Pancreas (tissue), 10 donors: Measurements from ENCODE around the gene ZC3H12A. TPM values are rescaled to one million over a fixed set of nuclear protein-coding genes. Genes with fewer than 3 reads are reported as not detected.

ENCODE experiments used
- ATAC-seq, 4 donors: fragments of 200-7000 bp; cut with Tn5 transposase; one replicate each; pipeline versions ENCODE4 v1.8.0 to v1.9.1; 2020; ENCODE audit warnings: mild to moderate bottlenecking in 4 of 4, moderate library complexity in 4 of 4
- DNase-seq, 6 donors: peaks; one replicate each; pipeline ENCODE4 v3.0.0-alpha.2; 2020
- FAIRE-seq: peaks from 2 replicates; lab custom pipeline; 2012; peaks lifted over from hg19 to GRCh38; lab: Jason Lieb, UNC
- H3K27ac ChIP-seq, 4 donors: fragments of 200-600 bp; sonication (generic); 1 replicate in 3 of 4; 2 replicates in 1 of 4; pipeline versions ENCODE4 v1.5.0 to v1.8.0; 2020
- H3K27me3 ChIP-seq, 4 donors: fragments of 200-600 bp; one replicate each; pipeline ENCODE4 v1.8.0; 2021
- H3K36me3 ChIP-seq, 3 donors: fragments of 200-600 bp; sonication (generic) in 1 of 3; one replicate each; pipeline versions ENCODE4 v1.5.0 to v1.8.0; 2020 to 2021
- H3K4me1 ChIP-seq, 3 donors: fragments of 200-600 bp; one replicate each; pipeline ENCODE4 v1.8.0; 2021
- H3K4me3 ChIP-seq, 4 donors: fragments of 200-600 bp; sonication (generic) in 2 of 4; one replicate each; pipeline versions ENCODE4 v1.5.0 to v1.8.0; 2020 to 2021
- H3K9me3 ChIP-seq, 4 donors: fragments of 200-600 bp; one replicate each; pipeline ENCODE4 v1.8.0; 2021
- WGBS, 2 donors: extraction: QIAGEN DNeasy Blood & Tissue Kit; methylation state at CpG; one replicate each; pipeline ENCODE4 v1.1.7; 2013; 5-methylcytosine and 5-hydroxymethylcytosine counted together
- intact Hi-C, 3 donors: fragments of 100-400 bp; cut with DNase I; formaldehyde crosslinking; loops; one replicate each; pipeline versions ENCODE4 v1.11.1 to v1.14.2; 2022
- polyA plus RNA-seq, 2 donors: library from polyadenylated mRNA; stranded (reverse); fragments of 200-250 nt; gene quantifications; one replicate each; pipeline ENCODE4 v1.2.3, GENCODE V29; 2013
- total RNA-seq, 6 donors: library from RNA; stranded (reverse); fragmentation: NEBNext Ultra II Directional in 4 of 6; extraction: Animal tissue kit (Norgen Biotek cat#: 25700) in 4 of 6; gene quantifications; one replicate each; pipeline versions ENCODE4 v1.2.1 to v1.2.4, GENCODE V29; 2021 to 2023
- TF ChIP-seq, protein P1 (sequence below), 4 donors: fragments of 200-600 bp; sonication (generic) in 3 of 4; IDR thresholded peaks; one replicate each; pipeline versions ENCODE4 v1.5.0 to v1.8.0; 2021; ENCODE audit warnings: antibody characterized with exemption in 4 of 4
- donor health status: healthy with polysubstance abuse.
- donor health status: DM: no; HTN: no; CAD: no; lungs with moderate emphysema.
- donor health status: DM: no; HTN: no; CAD: no.
- donor health status: control.
- donor health status: control.
- donor health status: Bipolar disorder and iron deficiency.
- donor health status: DM: yes; HTN: yes; CAD: no.
- donor health status: DM: no; HTN: no; CAD: no.
- donor health status: DM: no; HTN: no; CAD: no.
- donor health status: DM: yes; HTN: yes; CAD: no.

Gene ZC3H12A
- total and polyA plus RNA-seq, 8 donors = 4.1 to 13.1 (median 9.9) TPM

DNA sequence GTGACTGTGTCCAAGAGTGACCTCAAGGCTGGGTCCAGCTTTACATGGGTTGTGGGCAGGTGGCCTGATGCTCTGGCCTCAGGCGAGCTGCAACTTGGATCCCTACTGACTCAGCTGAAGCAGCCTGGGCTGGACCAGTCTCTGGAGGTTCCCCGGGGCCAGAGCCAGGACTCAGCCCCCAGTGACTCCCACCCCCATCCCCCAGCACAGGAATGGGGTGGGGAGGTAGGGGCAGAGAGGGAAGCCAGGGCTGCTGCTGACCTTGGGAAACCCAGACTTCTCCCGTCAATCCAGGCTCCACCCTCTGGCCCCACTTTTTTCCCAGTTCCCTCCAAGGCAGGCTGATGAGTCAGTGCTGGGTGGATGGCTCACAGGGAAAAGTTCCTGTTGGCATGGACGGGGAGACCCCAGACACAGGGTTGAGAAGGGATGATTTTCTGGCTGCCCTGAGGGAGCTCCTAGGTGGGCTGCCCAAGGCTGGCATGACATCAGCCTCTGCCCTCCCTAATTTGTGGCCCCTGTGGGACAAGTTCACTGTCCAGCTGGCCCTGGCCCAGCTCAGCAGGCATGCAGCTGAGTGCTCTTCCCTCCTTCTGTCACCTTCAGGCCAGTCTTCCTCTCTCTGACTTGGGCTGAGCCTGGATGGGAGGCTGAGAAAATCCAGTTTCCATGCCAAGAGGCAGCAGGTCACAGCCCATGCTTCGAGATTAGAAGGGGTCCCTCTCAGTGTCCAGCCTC lies 2.2 kb downstream of the ZC3H12A start:
- Histone ChIP-seq H3K9me3 (no peaks in the 10 kb centered on the region), H3K27ac (peak overlapping the region; percentile 93 to 97 (median 95)), H3K4me1 (peaks cover 37 to 46% (median 40%) of the 10 kb centered on the region in 3 donors), H3K27me3 (no peaks in the 10 kb centered on the region), H3K4me3 (peak overlapping the region; percentile 68 to 83 (median 78)), H3K36me3 (peaks cover 9 to 19% (median 10%) of the 10 kb centered on the region in 3 donors)
- intact Hi-C loops = no loop called here
- ATAC-seq = peak; percentile 20 to 45 (median 26)
- 6 to 10% methylated on average over 5 of the region's 5 CpGs for WGBS, 2 donors
- DNase-seq = peak; percentile 72 to 80 (median 76)
- TF ChIP-seq, protein P1, sequence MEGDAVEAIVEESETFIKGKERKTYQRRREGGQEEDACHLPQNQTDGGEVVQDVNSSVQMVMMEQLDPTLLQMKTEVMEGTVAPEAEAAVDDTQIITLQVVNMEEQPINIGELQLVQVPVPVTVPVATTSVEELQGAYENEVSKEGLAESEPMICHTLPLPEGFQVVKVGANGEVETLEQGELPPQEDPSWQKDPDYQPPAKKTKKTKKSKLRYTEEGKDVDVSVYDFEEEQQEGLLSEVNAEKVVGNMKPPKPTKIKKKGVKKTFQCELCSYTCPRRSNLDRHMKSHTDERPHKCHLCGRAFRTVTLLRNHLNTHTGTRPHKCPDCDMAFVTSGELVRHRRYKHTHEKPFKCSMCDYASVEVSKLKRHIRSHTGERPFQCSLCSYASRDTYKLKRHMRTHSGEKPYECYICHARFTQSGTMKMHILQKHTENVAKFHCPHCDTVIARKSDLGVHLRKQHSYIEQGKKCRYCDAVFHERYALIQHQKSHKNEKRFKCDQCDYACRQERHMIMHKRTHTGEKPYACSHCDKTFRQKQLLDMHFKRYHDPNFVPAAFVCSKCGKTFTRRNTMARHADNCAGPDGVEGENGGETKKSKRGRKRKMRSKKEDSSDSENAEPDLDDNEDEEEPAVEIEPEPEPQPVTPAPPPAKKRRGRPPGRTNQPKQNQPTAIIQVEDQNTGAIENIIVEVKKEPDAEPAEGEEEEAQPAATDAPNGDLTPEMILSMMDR (IDR thresholded peaks at IDR 0.05) = no peak
- FAIRE-seq = no peak

DNA sequence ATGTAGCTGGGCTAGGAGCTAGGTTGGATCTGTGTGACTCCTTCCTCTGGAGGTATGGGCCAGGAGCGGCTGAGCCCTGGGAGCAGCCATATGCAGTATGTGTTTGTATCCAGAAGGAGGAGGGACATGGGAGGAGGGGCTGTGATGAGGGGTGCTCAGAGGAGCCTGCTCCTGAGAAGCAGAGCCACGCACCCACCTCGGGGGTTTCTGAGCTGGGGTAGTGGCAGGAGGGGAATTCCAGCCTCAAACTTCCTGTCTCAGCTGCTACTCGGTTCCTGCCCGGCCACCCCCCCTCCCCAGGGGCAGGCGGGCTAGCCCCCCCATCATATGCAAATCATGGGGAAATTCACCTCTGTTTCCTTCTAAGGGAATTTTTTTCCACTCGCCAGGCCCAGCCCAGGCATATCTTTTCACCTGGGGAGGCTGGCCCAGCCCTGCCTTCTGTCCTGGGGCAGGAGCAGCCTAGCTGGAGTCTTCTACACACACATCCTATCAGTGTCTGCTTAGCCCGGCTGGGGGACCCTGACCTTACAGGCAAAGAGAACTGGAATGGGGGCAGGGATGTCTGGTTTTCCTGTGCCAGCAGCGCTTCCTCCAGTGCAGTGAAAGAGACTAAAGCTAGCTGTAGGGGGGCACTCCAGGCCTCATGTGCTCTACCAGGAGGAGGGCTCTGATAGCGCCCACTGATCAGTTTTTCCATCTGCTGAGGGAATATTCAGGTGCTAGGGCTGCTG lies 3.0 kb downstream of the ZC3H12A start:
- peaks cover 9 to 27% (median 16%) of the 10 kb centered on the region in 3 donors for H3K36me3 ChIP-seq
- intact Hi-C loops = no loop called here
- peak; percentile 8 to 50 (median 28) for ATAC-seq

DNA sequence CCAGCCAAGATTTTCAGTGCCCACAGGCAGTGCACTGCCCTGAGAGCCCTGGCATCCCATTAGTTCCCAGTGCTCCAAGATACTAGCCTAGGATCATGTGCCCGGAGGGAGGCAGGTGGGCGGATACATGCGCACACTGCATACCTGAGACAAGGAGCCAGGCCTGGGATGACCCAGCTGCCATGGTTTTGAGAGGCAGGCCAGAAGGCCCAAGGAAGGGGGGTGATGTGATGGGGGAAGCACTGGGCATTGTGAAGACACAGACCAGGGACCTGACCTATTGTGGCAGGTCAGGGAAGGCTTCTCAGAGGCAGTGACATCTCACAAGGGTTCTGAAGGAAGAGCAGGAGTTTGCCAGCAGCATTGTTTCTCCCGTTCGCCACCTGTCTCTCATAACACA lies 3.6 kb downstream of the ZC3H12A start:
- peak overlapping the region in 2 of 4 donors; percentile 76 to 83 for H3K4me3 ChIP-seq
- peaks cover 33 to 40% (median 38%) of the 10 kb centered on the region in 3 donors for H3K4me1 ChIP-seq
- FAIRE-seq (no peak), ATAC-seq (no peak), DNase-seq (peak in 3 of 6 donors; percentile 27 to 56 (median 55))
- TF ChIP-seq, protein P1 (IDR thresholded peaks at IDR 0.05) = no peak
- intact Hi-C loops = no loop called here
- no peaks in the 10 kb centered on the region for H3K27me3 ChIP-seq
- H3K36me3 ChIP-seq = peaks cover 15 to 33% (median 22%) of the 10 kb centered on the region in 3 donors
- 70 to 76% methylated on average over 5 of the region's 5 CpGs for WGBS, 2 donors
- no peaks in the 10 kb centered on the region for H3K9me3 ChIP-seq
- peak overlapping the region; percentile 93 to 97 (median 95) for H3K27ac ChIP-seq

More for the DNA sequence above, 3.0 kb downstream of the ZC3H12A start:
- Histone ChIP-seq H3K4me1 (peaks cover 33 to 40% (median 39%) of the 10 kb centered on the region in 3 donors), H3K9me3 (no peaks in the 10 kb centered on the region), H3K27ac (peak overlapping the region; percentile 93 to 97 (median 95)), H3K4me3 (peak overlapping the region; percentile 68 to 83 (median 78)), H3K27me3 (no peaks in the 10 kb centered on the region)
- no peak for FAIRE-seq
- WGBS, 2 donors = 10 to 11% methylated on average over 10 of the region's 10 CpGs
- TF ChIP-seq, protein P1 (IDR thresholded peaks at IDR 0.05) = no peak
- DNase-seq = peak; percentile 66 to 87 (median 74)

DNA sequence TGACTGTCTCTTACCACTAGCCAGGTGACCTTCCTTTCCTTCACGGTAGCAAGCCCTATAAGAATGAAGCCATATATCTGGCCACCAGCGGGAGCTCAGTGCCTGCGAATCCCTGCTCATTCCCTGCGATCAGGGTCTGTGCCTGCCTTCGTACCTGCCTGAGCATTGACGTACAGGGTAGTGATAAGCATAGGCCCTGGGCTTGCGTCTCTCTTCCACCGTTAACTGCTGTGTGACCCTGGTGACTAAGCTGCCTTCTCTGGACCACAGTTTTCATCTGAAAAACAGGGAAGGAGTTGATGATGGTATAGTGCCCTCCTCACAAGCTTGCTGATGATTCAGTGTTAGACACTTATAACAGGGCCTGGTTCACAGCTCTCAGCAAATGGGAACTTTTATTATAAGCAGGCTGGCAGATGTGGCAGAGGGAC lies 4.1 kb downstream of the ZC3H12A start:
- Histone ChIP-seq H3K27ac (peak overlapping the region; percentile 93 to 97 (median 95)), H3K27me3 (no peaks in the 10 kb centered on the region), H3K36me3 (peaks cover 18 to 38% (median 27%) of the 10 kb centered on the region in 3 donors), H3K9me3 (no peaks in the 10 kb centered on the region), H3K4me1 (peaks cover 33 to 43% (median 43%) of the 10 kb centered on the region in 3 donors), H3K4me3 (peak overlapping the region in 2 of 4 donors; percentile 76 to 83)
- no peak for ATAC-seq
- TF ChIP-seq, protein P1 (IDR thresholded peaks at IDR 0.05) = no peak
- DNase-seq = peak in 1 of 6 donors; percentile 24
- no peak for FAIRE-seq
- intact Hi-C loops = no loop called here
- 48 to 62% methylated on average over 8 of the region's 8 CpGs for WGBS, 2 donors
